ENCODE measurements around the gene CELF2. TPM values are rescaled to one million over a fixed set of nuclear protein-coding genes. Genes with fewer than 3 reads are reported as not detected.

The CELF2 gene
- total RNA-seq, 3 donors from 2014 or later = 40.0 to 178 (median 45.6) TPM

DNA sequence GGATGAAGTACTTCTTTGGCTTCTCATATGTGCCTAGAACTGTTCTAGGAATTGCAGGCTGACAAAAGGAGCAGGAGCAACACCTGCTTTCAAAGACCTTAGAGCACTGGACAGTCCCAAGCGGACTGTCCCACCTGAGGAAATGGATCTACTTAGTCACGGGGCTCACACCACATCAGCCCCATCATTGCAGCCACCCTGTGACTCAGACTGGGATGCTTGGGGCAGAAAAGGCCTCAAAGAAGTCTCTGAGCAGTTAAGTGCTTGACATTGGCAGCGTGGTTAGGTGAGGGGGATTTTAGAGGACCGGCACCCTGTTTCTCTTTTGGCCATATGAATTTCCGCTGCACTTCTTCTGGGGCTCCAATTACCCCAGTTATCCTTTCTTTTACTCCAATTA lies 337.2 kb downstream of the CELF2 start:
- TF ChIP-seq, protein P1, sequence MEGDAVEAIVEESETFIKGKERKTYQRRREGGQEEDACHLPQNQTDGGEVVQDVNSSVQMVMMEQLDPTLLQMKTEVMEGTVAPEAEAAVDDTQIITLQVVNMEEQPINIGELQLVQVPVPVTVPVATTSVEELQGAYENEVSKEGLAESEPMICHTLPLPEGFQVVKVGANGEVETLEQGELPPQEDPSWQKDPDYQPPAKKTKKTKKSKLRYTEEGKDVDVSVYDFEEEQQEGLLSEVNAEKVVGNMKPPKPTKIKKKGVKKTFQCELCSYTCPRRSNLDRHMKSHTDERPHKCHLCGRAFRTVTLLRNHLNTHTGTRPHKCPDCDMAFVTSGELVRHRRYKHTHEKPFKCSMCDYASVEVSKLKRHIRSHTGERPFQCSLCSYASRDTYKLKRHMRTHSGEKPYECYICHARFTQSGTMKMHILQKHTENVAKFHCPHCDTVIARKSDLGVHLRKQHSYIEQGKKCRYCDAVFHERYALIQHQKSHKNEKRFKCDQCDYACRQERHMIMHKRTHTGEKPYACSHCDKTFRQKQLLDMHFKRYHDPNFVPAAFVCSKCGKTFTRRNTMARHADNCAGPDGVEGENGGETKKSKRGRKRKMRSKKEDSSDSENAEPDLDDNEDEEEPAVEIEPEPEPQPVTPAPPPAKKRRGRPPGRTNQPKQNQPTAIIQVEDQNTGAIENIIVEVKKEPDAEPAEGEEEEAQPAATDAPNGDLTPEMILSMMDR (IDR thresholded peaks at IDR 0.05) = no peak
- TF ChIP-seq POLR2A (IDR thresholded peaks at IDR 0.05) = no peak
- TF ChIP-seq POLR2AphosphoS5 (IDR thresholded peaks at IDR 0.05) = no peak
- H3K27ac ChIP-seq = no peak overlapping the region
- no peak for DNase-seq (ENCODE audit: low spot score in 2 of 2)
- no peaks in the 10 kb centered on the region for H3K4me1 ChIP-seq
- H3K27me3 ChIP-seq = no peaks in the 10 kb centered on the region
- intact Hi-C loops (cut with DNase I; ENCODE audit: low total_unique reads) = no loop called here
- no peaks in the 10 kb centered on the region for H3K36me3 ChIP-seq
- H3K9me3 ChIP-seq = peaks cover 0 to 5% of the 10 kb centered on the region in 2 donors
- H3K4me3 ChIP-seq = no peak overlapping the region

DNA sequence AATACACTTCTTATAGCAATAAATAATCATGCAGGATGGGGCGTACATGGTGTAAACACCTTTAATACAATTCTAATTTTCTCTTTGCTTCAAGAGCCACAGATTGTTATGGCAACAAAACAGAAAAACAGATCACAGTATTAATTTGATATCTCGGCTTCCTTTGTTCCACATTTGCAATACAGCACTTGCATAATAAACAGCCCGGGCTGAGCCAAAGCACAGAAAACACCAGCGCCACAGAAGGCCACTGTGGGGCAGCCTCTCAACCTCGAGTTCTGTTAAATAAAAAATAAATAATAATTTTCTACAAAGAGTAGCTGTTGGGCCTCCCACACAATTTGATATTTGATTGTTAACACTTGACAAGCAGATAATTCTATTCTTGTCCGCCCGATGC lies 337.9 kb downstream of the CELF2 start:
- DNase-seq (ENCODE audit: low spot score in 2 of 2) = no peak
- H3K4me1 ChIP-seq = no peaks in the 10 kb centered on the region
- TF ChIP-seq POLR2A (IDR thresholded peaks at IDR 0.05) = no peak
- TF ChIP-seq POLR2AphosphoS5 (IDR thresholded peaks at IDR 0.05) = no peak
- TF ChIP-seq, protein P1 (IDR thresholded peaks at IDR 0.05) = no peak
- H3K9me3 ChIP-seq = peaks cover 0 to 5% of the 10 kb centered on the region in 2 donors
- H3K27me3 ChIP-seq = no peaks in the 10 kb centered on the region
- no peak overlapping the region for H3K27ac ChIP-seq
- no peak overlapping the region for H3K4me3 ChIP-seq
- H3K36me3 ChIP-seq = no peaks in the 10 kb centered on the region
- intact Hi-C loops (cut with DNase I; ENCODE audit: low total_unique reads) = no loop called here

DNA sequence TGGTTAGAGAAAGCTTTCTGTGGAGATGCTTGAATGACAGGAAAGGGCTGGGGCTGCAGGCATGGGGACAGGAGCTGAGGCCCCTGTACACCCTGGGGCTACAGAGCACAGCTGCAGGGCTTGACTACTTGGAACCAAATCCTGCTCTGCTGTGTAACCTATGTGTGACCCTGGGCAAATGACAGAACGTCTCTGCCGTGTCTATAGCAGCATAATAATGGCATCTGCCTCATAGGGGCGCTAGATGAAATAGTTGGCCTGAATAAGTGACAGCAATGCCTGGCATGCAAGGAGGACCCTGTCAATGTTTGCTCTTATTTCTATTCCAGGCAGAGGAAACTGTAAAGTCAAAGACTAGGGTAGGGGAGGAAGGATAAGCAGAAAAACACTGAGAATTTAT lies 339.8 kb downstream of the CELF2 start:
- Histone ChIP-seq H3K4me3 (no peak overlapping the region), H3K4me1 (no peaks in the 10 kb centered on the region), H3K27ac (no peak overlapping the region), H3K9me3 (peaks cover 0 to 5% of the 10 kb centered on the region in 2 donors), H3K27me3 (no peaks in the 10 kb centered on the region), H3K36me3 (no peaks in the 10 kb centered on the region)
- intact Hi-C loops (cut with DNase I; ENCODE audit: low total_unique reads) = no loop called here
- TF ChIP-seq, protein P1 (IDR thresholded peaks at IDR 0.05) = no peak
- no peak for DNase-seq (ENCODE audit: low spot score in 2 of 2)

DNA sequence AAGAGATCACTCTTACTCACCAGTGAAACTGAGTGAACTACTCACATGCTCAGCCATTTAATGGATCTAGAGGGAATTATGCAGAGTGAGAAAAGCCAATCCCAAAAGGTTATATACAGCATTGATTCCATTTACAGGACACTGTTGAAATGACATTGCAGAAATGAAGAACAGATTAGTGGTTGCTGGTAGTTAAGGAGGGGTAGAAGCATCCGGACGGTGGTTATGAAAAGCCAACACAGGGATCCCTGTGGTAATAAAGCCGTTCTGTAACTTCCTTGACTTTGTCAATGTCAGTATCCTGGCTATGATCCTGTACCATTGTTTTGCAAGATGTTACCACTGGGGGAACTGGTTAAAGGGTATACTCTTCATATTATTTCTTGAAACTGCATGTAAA lies 340.3 kb downstream of the CELF2 start:
- no peaks in the 10 kb centered on the region for H3K27me3 ChIP-seq
- intact Hi-C loops (cut with DNase I; ENCODE audit: low total_unique reads) = no loop called here
- no peaks in the 10 kb centered on the region for H3K4me1 ChIP-seq
- H3K9me3 ChIP-seq = peaks cover 0 to 5% of the 10 kb centered on the region in 2 donors
- H3K27ac ChIP-seq = no peak overlapping the region
- no peaks in the 10 kb centered on the region for H3K36me3 ChIP-seq
- no peak for DNase-seq (ENCODE audit: low spot score in 2 of 2)
- no peak overlapping the region for H3K4me3 ChIP-seq
- TF ChIP-seq, protein P1 (IDR thresholded peaks at IDR 0.05) = no peak
- TF ChIP-seq POLR2A (IDR thresholded peaks at IDR 0.05) = no peak
- TF ChIP-seq POLR2AphosphoS5 (IDR thresholded peaks at IDR 0.05) = no peak

DNA sequence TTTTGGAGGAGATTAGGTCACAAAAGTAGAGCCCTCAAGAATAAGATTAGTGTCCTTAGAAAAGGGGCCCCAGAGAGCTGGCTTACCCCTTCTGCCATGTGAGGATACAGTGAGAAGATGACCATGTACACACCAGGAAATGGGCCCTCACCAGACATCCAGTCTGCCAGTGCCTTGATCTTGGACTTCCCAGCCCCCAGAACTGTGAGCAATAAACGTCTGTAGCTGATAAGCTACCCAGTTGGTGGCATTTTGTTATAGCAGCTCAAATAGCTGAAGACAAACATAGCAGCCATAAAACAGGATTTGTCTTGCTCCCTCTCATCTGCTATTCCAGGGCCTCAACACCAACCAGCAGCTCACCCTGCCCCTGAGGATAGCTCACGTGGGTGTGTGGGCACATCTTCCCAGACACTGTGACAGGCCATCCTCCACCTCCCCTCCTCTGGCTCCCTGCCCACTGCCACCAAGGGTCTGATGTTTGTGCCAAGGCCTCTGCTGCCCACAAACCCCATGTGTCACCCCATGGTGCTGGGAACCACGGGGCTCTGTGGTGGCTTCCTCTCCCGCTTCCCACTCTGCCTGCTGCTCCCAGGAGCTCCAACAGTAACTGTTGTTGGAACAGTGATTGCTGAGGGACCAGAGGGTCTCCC lies 341.4 kb downstream of the CELF2 start:
- Histone ChIP-seq H3K27ac (no peak overlapping the region), H3K27me3 (no peaks in the 10 kb centered on the region), H3K4me1 (no peaks in the 10 kb centered on the region), H3K4me3 (no peak overlapping the region), H3K36me3 (no peaks in the 10 kb centered on the region), H3K9me3 (peaks cover 0 to 5% of the 10 kb centered on the region in 2 donors)
- DNase-seq (ENCODE audit: low spot score in 2 of 2) = no peak
- TF ChIP-seq, protein P1 (IDR thresholded peaks at IDR 0.05) = no peak
- no peak for TF ChIP-seq POLR2AphosphoS5 (IDR thresholded peaks at IDR 0.05)
- intact Hi-C loops (cut with DNase I; ENCODE audit: low total_unique reads) = no loop called here
